IPS DF 4.7 (cell line): ENCODE results near the gene IL16.
"Not testable (repeated sequence)": the region's sequence is repeated elsewhere in the genome, so short reads cannot be mapped to it uniquely, and the experiment has no call there.

ENCODE experiments used
- DNase-seq: peaks from one replicate; pipeline ENCODE4 v3.0.0-alpha.2; 2013; ENCODE audit warnings: low spot score; ENCODE audit errors: extremely low read depth

The IL16 gene

DNA sequence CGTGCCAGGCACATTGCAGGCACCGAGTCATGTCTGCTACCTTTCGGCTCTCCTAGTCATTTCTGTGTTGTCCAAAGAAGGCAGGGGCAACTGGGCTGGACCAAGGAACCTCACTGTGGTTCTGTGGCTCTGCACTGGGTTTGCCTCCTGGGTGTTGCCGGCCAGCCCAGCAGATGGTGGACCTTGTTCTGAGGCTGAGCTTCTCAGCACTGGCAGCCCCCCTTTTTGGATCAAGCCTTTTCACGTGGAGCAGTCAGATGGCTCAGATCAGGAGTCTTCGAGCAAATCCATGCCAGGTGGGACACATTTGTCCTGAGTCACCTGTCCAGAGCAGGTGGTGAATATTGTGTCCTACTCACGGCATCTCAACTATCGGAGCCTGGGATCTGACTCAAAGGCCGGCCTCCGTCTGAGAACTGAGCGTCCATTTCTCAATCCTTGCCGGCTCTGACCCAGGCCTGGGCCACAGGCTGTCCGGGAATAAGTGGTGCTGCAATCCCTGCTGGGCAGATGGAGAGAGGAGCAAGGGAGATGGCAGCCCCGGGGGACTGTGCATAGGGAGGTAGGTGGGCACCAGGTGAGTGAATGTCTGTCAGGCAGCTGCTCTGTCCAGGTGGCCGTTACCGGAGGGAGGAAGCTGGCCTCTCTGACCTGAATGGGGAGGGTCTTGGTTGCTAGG lies at the start of gene IL16:
TSS of gene IL16 (plus strand) at position 304 of the 679 bp plus-strand sequence. CDS start 28,521 bp downstream, outside the sequence.
- no peak for DNase-seq

GRCh38 chr15:81151389-81151788 lies 45.3 kb upstream of the IL16 start:
- no peak for DNase-seq

GRCh38 chr15:81152339-81152738 lies 44.3 kb upstream of the IL16 start:
- DNase-seq, result no peak

GRCh38 chr15:81152799-81153198 lies 43.9 kb upstream of the IL16 start:
- no peak for DNase-seq

DNA sequence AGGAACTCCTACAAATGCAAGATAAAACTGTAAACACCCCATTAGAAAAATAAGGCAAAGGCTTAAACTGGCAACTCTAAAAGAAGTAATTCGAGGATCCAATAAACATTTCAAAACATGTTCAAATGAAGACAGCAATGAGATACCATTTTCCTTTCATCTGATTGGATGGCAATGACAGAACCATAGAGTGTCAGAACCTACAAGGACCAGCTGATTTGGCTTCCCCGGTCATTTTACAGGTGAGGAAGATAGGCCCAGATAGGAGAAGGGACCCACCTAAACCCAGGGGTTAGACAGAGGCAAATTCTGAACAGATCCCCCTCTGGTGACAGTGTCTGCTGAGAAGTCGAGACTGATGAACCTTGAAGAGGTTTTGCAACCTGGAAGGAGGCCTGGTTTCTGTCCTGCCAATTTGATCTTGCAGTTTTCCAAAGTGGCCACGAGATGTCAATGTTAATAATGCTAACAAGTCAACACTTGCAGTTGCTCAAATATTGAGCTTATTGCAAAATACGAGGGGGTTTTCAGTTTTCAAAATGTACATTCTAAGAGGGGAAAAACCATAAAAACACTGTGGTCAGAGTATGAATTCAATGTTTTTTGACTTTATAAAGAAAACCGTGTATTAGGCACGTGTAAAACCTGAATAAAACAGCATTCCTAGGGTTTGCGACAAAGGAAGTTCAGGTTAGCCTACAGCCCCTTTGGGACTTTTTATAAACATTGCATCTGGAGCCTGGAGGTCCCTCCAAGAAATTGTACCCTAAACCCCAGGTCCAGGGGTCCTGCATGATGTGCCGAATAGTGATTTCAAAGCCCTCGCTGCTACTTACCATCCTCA lies 41.1 kb upstream of the IL16 start:
- DNase-seq, result no peak

DNA sequence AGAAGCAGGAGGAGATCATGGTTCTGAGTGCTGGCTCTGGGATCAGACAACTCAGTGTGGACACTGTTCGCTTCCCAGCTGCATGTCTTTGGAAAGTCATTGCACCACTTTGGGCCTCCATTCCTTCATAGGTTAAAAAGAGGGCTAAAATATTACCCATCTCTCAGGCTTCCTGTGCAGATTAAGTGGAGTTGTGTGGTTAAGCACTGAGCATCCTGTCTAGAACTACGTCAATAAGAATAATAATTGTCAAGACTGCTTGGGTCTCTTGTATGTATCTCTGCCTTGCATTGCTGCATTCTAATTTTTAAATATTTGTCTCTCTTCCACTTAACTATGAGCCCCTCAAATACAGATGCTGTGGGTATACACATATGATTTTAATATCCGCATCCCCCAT lies 40.4 kb upstream of the IL16 start:
- DNase-seq, result no peak

GRCh38 chr15:81157195-81157938 lies 39.3 kb upstream of the IL16 start:
- DNase-seq, result no peak

DNA sequence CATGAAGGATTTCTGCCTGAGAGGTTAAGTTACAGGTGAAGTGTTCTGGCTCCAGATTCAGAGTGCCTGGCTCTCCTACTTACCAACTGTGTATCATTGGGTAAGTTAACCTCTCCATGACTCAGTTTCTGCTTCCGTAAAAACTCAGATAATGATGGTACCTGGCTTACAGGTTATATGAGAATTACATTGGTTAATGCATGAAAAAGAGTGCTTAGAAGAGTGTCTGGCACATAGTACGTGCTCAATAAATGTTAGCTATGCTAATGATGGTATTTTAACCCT lies 38.8 kb upstream of the IL16 start:
- DNase-seq, result no peak

GRCh38 chr15:81158561-81158960 lies 38.1 kb upstream of the IL16 start:
- not testable (repeated sequence) for DNase-seq

- no peak for DNase-seq
Observed at GRCh38 chr15:81160312-81161159, 36.1 kb upstream of the IL16 start.

- no peak for DNase-seq
Observed at GRCh38 chr15:81161160-81161673, 35.5 kb upstream of the IL16 start.

- no peak for DNase-seq
Observed at GRCh38 chr15:81161851-81162250, 34.8 kb upstream of the IL16 start.

DNA sequence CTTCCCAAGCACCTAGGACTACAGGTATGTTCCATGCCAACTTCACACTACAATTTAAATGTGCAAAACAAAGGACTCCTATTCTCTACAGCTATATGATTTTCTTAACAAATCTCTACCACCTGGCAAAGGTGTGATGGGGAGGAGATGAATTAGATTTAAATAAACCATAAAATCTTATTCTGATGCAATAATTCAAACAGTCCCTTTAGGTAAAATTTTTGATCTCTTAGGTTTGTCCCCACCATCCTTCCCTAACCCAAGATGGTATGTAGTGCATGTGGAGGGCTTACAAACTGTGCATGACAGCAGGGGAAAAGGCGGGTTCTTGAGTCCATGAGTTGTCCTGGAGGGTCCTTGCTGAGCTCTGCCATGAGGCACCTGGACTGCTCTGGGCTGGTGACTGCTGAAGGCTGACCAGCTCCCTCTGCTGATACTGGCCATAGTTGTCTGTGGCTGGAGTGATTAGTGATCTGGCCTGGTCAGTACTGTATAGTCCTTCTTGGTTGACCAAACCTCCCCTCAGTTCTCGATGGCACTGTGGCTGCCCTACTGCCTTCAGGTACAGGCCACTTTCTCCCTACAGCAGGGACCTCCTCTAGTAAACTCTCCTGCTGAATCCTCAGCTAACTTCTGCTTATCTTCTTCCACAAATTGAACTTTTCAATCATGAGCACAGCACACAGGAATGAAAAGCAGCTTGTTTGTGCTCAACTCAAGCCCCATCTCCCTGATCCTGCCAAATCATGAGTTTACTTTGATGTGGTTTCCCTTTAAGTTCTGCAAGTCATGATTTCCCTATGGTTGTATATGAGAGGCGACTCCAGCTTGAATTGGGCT lies 32.5 kb upstream of the IL16 start:
- no peak for DNase-seq

GRCh38 chr15:81165535-81165934 lies 31.1 kb upstream of the IL16 start:
- no peak for DNase-seq

DNA sequence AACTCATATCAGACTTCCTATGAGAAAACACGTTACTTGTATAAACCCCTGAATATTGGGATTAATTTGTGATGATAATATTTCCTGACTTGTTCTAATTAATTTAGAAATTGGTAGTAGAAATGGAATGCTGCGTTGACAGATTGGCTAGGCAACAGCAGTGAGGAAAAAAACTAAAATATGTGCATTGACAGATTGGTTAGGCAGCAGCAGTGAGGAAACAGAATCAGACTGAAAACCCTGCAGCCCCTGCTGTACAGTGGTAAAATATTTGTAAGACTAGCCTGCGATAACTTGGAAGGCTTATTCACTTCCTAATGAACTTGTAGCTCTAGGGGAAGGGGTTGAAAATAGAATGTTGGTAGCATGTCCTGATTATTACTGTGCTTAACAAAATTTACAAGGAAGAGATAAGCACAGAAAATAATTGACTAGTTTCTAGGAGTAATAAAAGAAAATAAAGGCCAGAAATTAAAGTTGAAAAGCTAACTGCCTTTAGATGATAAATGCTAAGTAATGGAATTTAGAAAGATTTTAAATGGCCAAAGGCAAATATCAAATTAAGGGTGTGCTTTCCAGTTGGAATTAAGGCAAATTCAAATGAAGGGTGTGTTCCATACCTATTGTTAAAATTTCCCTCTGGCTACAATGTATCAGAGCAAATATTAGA lies 29.9 kb upstream of the IL16 start:
- no peak for DNase-seq

DNA sequence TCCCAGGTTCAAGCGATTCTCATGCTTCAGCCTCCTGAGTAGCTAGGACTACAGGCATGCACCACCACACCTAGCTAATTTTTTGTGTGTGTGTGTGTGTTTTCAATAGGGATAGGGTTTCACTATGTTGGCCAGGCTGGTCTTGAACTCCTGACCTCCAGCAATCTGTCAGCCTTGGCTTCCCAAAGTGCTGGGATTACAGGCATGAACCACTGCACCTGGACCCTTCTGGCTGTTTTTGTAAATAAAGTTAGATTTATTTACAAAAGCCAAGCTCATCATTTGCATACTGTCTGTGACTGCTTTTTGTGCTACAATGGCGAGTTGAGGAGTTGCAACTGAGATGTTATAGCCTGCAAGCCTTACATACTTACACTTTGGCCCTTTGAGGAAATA lies 28.6 kb upstream of the IL16 start:
- no peak for DNase-seq

- no peak for DNase-seq
Observed at GRCh38 chr15:81168644-81169043, 28.0 kb upstream of the IL16 start.

- no peak for DNase-seq
Observed at GRCh38 chr15:81170511-81170910, 26.2 kb upstream of the IL16 start.

- DNase-seq, result no peak
Observed at GRCh38 chr15:81171286-81171685, 25.4 kb upstream of the IL16 start.
